ENCODE measurements around the gene HMGCS2.

HMGCS2 gene

DNA sequence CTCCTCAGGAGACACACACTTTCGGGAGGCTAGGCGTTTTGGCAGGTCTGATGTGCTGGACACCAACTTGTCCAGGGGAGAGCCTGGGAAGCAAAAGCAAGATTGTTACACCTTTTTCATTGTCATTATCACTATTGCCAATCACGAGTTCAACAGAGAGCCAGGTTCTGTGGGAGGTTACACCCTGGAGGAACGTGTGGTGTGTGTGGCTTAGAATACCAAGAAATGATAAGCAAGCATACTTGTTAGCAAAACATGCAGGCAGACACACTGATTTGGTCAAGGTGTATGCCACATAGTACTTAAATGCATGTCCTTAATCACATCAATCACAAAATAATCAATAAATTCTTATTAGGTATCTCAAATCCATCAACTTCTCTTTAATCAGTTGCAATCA, 16.1 kb downstream of the HMGCS2 start:
- no peak for DNase-seq

DNA sequence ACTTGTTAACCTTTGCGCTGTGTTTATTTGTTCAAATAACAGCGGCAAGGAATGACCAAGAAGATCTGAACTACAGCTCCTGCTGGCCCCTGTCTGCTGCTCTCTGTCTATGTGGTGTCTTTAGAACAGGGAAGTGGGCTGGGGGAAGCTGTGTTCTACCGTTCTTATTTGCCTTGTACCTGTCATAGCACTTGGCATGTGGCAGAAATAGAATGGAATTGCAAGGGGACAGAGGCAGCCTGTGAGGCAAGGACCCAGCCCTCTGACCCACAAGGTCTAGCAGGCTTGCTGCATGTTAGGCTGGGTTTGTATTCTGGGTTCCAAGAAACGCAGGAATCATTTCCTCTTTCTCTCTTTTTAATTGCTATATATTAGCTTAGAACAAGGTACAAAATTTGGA, 20.7 kb downstream of the HMGCS2 start:
- no peak for DNase-seq

DNA sequence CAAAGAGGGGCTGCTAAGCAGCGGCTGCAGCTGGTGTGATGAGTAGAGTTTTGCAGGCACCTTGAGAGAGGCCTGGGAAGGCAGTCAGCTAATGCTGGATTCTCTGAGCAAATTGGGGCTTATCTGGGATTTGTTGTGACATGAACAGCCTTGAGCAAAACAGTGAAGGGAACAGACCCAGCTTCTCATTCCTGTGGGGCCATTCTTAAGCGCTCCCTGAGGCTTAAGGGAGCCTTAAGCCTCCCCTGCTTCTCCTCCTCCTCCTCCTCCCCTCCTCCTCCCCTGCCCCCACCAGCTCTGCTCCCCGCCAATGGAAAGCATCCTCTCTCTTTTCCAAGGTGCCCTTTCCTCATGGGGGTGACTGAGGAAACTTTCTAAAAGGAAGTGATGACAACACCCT, 21.3 kb downstream of the HMGCS2 start:
- DNase-seq = no peak

DNA sequence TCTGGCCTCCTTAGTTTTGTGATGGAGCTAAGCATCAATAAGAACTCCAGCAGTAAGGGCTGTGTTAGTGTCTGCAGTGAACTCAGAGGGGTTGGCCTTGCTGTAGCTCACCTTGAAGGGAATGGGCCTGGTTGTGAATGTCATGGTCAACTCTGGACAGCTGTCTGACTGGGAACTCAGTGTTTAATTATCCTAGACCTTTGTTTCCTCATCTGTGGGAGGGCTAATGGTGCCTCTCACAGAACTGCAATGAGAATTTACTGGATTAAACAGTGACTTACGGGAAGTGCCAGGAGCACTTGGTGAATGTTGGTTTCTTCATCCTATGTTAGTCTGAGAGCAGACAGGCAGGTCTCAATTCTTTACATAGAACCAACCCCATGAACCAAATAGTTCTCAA, 23.7 kb downstream of the HMGCS2 start:
- DNase-seq = no peak

DNA sequence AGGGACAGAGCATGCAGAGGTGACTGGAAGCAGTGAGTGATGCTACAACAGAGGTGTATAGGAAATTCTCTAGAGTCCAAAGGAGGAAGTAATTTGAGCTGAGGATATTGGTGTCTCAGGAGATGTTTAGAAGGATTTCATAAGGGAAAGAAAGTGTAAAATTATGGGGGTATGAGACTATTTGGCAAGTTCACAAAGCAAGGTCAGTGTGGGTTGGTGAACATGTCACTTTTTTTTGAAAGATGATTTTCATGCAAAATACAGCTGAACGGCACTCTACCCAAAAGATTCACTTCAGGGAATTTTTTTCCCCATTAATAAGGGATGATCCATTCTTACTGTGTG, 24.1 kb downstream of the HMGCS2 start:
- no peak for DNase-seq

DNA sequence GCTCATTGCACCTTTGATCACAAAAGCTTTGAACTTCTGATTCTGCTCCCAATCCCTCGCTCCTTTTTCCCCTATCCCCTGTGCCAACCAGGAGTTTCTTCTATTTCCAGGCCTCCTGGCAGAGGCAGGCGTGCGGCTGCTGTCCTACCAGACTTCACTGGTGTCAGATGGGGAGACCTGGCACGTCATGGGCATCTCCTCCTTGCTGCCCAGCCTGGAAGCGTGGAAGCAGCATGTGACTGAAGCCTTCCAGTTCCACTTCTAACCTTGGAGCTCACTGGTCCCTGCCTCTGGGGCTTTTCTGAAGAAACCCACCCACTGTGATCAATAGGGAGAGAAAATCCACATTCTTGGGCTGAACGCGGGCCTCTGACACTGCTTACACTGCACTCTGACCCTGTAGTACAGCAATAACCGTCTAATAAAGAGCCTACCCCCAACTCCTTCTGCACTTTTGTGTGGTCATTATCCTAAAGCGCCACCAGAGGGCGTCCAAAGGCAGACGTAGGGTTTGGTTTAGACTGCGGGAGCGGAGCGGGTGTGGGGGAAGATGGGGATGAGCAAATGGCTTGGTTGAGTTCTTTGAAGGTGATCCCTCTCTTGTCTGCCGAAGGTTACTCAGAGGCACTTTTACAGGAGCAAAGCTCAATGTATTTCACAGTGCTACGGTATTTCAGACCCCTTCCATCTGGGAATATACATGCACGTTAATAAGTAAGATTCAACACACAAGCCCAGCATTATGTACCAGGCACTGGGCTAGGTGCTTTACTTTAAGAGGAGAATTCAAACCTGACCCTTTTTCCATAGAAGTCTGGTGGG, 24.7 kb downstream of the HMGCS2 start:
- peak; percentile 18 for DNase-seq

DNA sequence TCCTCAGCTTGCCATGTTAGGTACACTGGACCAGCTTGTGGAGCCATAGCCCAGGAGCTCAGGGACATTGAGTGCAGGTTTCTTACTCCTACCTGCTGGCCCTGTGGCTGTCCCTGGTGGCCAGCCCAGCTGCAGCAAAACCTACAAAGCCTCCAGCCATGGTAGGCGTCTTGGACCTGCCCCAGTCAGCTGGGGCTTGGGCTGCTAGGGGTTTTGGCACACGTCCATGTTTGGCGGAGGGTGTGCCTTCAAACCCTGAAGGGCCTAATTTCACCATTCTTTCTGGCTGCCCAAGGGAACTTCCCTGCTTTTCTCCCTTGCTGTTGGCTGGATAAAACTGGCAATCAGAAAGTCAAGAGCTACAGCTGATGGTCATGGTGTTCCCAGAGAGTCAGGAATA, 25.4 kb downstream of the HMGCS2 start:
- no peak for DNase-seq

DNA sequence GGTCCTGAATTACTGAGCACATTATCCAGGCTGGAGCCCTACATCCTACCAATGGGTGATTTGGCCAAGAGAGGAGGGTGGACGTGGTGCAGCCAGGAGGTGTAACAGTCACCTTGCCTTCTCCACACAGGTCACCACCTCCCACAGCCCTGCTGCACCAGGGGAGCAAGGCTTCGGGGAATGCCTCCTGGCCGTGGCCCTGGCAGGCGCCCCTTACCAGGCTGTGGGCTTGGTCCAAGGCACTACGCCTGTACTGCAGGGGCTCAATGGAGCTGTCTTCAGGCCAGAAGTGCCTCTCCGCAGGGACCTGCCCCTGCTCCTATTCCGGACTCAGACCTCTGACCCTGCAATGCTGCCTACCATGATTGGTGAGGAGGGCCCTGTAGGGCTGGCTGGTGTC, 26.0 kb downstream of the HMGCS2 start:
- no peak for DNase-seq

DNA sequence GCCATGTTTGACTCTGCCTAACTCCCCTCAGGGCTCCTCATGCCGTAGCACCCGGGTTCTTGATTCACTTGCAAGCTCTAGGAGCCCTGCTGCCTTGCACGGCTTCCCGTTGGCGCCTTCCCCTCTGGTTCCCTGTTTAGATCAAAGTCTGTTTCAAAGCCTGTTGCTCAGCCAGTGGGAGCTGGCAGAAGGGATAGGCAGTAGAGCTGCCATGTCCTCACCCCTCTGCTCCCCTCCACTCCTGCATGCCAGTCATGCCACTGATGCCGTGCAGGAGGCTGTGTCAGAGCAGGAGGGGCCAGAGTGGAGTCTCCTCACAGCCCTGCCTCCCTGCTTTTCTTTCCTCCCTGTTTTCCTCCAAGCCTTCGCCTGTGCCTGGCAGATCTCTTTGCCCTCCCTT, 26.5 kb downstream of the HMGCS2 start:
- no peak for DNase-seq

DNA sequence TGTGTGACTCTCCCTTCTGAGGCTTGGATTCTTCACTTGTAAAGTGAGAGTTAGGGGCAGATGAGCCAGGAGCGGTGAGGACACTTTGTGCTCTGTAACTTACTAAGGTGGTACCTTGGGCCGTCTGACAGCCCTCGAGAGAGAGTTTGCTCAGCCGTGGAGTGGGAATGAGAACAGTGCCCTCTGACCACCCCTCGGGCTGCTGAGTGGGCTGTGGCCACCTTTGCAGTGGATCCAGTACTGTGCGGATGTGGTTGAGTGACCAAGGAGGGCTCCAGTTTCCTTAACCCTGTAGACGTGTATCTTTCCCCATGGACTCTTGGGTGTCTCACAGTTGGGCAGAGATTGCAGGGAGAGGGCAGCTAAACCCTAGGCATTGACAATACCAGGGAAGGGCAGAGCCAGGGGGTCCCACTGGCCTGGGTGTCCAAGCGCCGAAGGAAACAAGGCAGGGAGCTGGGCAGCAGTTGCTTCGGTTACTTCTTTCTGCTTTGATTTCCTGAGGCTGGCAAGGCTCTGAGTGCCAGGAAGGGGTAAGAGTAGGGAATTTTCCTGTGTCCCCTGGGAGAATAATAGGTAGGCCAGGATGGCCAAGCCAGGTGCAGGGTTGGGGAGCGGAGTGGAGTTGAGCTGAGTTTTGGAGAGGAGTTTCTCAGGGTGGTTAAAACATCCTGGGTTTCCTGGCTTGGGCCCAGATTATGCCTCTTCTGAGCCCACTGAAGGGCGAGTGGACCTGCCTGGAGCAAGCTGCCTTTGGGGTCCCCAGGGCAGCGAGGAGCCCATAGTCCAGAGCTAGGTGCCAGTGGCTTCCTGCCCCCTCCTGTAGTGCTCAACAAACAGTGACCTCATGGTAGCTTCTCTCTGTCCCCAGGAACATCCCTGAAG, 27.6 kb downstream of the HMGCS2 start:
- no peak for DNase-seq

DNA sequence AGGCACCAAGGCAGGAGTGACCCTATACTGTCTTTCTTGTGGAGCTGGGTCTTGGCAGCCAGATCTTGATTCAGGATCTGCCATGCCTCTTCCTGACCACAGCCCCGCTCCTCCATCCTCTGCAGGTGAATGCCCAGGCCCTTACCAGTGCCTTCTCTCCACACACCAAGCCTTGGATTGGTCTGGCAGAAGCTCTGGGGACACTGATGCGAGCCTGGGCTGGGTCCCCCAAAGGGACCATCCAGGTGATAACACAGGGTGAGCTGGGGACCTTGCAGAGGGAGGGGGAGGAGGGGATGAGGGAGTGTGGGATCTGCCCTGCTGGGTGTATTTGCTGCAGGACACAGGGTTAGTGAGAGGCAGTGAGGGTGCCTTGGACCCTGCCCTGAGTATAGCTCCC, 28.4 kb downstream of the HMGCS2 start:
- no peak for DNase-seq

DNA sequence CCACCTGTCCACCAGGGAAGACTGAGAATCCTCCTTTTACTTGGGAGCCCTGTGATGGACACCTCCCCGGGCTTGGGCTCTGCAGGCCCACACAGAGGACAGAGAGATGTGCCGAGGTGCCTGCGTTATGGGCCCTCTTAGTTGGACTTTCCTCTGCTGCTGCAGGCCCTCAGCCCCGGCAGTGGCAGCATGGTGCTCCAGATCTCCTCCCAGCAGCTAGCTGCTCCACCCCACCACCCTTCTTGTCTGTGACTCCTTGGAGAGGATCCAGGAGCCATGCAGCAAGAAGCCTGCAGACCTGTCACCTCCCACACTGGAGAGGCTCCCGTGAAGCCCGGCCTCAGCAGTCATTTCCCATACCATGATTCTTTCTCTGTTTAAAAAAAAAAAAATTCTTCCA, 29.6 kb downstream of the HMGCS2 start:
- DNase-seq = no peak

DNA sequence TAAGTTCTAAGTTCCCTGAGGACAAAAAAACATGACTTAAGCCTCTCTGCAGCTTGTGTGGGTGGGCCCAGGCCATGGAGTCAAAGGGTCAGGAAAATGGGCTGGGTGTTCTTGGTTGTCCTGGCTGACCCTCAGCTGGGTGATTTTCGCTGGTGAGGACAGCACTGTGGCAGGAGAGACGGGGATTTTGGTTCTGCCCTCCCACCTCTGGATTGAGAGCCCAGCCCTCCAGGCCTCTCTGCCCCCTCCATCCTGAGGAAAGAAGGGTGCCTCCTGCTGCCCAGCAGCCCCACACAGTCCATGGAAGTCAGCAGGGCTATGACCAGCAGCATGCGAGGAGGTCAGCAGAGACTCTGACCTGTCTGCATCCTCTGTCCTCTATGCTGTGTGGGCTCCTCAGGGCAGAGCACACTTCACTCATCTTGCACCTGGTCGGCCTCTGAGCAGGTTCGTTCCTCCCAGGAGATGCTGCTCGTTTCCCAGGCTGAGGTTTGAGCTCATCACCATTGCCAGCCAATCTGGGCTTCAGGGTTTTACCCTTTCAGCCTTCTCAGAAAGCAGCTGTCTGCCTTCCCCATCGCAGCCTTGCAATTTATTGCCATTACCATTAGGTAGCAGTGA, 30.5 kb downstream of the HMGCS2 start:
- no peak for DNase-seq

DNA sequence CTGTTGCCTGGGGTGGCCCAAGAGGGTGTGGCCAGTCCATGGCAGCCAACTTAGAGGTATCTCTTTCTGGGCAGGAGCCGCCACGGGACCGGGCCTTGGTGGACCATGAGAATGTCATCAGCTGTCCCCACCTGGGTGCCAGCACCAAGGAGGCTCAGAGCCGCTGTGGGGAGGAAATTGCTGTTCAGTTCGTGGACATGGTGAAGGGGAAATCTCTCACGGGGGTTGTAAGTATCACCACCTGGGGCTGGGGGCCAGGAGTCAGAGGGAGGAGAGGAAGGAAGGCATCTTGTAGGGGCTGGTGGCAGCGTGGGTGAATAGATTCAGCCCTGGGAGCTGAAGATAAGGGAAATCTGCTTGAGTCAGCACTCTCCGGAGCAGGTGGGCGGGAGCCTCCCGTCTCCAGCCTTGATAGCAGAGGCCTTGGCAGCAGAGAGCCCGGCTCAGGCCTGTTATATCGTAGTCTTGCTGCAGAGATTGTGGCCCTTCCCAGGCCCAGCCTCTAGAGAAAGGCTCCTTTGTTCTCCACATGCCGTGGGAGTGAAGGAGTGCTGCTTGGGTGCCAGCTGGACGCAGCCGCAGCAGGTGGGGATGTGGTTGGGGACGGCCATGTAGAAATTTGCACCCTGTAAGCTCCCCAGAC, 31.5 kb downstream of the HMGCS2 start:
- no peak for DNase-seq

DNA sequence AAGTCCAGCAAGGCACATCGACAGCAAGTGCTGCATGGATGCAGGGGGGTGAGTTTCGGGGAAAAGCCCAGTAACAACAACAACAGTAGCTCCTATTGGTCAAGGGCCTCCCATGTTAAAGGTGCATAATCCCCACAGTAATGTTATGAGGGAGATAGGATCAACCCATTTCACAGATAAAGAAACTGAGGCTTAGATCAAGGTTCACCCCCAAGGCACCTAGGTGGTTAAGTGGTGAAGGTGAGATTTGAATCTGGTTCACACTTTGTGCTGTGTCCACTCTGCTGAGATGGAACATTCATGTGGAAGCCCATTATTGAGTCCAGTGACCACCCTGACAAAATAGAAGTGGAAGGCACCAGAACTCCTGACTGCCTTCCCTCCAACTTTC, 32.1 kb downstream of the HMGCS2 start:
- no peak for DNase-seq

DNA sequence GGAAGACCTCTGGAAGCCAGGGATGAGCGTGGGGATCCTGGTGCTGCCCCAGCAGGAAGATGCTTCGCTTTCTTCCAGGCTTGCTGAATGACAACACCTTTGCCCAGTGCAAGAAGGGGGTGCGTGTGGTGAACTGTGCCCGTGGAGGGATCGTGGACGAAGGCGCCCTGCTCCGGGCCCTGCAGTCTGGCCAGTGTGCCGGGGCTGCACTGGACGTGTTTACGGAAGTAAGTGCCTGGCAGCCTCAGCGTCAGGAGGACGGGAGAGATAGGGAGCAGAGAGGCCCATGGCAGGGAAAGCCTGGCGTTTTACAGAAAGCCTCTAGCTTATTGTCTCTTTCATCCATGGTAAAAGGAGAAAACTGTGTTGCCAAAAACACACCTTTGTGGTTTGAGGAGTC, 33.5 kb downstream of the HMGCS2 start:
- DNase-seq = no peak

DNA sequence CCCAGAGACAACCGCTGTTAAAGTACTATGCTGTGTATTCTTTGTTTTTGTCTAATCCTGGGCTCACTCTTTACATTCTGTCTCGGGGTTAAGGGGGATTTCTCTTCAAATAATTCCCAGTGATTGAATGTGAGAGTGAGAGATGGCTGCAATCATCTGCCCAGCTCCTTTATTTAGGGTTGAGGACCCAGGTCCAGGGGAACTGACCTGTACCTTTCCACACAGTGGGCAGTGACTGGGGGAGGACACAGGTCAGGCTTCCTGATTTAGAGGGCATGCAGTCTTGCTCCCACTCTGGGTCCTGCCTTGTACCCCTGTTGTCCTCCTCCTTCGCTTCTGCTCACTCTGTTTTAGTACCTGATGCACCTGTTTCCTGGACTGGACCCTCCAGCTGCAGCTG, 35.0 kb downstream of the HMGCS2 start:
- DNase-seq = no peak

DNA sequence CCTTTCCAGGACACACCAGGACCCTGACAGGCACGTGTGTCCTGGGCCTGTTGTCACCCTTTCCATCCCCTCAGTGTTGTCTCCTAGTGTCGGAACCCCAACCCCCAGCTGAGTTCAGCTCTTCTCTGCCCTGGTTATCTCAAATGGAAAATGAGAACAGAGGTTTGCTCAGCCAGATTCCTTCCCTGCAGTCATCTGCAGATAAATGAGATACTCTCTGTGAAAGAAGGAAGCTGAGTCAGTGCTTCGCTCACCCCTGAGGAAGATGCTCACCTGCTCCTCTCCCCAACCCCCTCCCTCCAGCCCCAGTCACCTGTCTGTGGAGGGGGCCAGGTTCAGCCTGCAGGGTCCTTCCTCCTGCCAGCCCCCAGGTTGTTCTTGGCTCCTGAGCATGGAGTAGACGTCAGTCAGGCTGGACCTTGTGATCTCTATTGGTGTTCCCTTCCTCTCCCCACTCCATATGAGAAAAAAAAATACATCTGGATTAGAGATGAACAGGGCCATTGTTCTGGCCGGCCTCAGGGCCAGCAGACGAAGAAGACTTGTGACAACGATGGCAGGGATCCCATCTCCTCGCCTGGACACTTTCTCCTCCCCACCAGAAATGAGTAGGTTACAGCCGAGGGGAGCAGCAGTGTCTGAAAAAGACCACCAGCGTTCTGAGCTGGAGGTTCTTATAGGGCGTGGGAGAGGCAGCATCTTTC, 36.1 kb downstream of the HMGCS2 start:
- DNase-seq = no peak

DNA sequence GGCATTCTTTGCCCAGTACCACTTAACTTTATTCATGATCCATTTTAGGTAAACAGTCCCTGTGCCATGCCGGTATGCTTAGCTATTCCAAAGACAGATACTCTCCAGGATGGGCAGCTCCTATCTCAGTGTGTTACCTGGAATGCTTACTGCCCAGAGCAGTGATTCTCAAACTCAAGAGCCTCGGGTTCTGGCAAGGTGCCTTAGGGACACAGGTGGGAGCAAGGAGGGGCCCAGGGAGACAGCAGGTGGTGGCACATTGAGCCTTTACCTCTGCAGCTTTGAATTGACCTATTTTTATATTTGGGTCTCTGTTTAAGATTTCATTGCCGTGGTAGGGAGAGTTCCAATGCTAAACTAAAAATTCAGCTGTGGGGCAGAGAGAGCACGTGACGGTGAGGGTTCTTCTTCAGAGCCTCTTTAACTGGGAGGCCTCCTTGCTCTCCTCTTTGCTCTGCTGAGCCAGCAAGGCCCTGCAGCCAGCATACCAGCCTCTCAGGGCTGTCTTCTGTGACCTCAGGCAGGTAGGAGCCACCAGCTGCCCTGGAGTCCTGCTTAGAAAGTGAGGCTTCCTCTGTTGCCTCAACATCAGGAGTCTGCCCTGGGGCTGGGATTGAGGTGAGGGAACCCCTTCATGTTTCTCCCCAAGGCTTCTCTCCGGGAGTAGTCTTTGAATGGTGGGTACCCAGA, 36.8 kb downstream of the HMGCS2 start:
- no peak for DNase-seq

DNA sequence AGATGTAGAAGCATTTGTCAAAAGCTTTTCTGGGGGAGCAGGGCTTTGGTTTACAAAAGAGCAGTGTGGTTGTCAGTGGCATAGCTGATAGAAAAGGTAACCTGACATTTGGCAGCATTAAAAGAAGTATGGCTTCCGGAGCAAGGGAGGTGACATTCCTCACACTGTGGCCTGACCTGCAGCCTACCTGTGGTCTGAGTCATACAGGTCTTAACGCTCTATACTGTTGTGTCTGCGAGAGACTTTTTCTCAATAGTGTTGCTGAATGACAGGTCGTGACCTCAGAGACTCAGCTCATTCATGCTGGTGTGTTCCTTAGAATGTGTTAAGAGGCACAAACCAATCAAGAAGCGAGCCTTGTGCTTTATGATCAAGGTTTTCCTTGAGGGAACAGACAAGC, 37.6 kb downstream of the HMGCS2 start:
- DNase-seq = no peak

DNA sequence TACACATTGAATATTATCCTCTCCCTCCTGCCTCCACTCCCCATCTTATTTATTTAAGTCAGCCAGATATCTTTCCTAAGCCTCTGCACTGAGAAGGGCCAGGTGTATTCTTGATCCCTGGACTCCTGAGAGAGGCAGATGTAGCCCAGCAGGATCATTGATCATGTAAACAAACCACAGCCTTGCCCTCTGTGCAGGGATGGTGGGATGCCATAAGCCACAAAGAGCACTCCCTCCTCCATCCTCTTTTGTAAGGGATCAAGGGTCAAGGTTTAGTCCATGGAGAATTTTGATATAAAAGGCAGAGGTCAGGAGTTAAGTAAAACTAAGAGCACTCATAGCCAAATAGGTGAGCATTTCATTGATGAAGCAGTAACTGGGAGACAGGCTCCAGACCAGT, 39.7 kb downstream of the HMGCS2 start:
- DNase-seq = no peak

DNA sequence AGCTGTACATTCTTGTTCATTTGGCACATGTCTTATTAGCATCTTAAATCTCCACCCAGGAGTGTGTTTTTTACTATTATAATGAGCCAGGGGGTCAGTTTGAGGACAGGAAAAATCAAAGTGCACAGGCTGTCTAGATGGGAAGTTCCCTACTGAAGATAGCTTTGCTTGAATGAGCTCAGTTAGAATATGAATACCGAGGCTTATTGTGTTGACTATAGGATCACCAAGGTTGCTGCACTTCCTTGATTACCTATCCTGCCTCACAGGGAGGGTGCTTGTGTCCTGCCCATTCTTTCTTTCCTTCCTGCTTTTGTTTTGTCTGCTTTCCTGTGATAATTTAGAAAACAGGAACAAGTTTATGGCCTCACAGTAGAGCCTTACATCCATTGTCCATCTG, 40.7 kb downstream of the HMGCS2 start:
- no peak for DNase-seq
